Panc1 (cell line): Measurements from ENCODE around the gene ATP6V1C2. TPM values are rescaled to one million over a fixed set of nuclear protein-coding genes. Genes with fewer than 3 reads are reported as not detected.

Experiments
- ATAC-seq: fragments of 200-7000 bp; cut with Tn5 transposase; 2 replicates; pipeline ENCODE4 v1.9.1; 2020; ENCODE audit warnings: mild to moderate bottlenecking, moderate library complexity
- BruUV-seq: library from RNA; stranded (reverse); fragments of 400-500 nt; replicated peaks from 2 replicates; lab custom pipeline; 2021; lab: Mats Ljungman, UMichigan
- CTCF ChIA-PET: fragments of 300-600 bp; sonication (Branson Sonifier 250); formaldehyde crosslinking; loops from one replicate; lab custom pipeline; 2022; ENCODE audit warnings: antibody characterized with exemption; lab: Charles Lee
- POLR2A ChIA-PET: fragments of 300-600 bp; sonication (Branson Sonifier 250); formaldehyde crosslinking; loops from one replicate; lab custom pipeline; 2022; ENCODE audit warnings: antibody characterized with exemption; lab: Charles Lee
- DNase-seq: peaks from one replicate; pipeline ENCODE4 v3.0.0-alpha.2; 2010; ENCODE audit warnings: low read depth, low spot score
- H3K27ac ChIP-seq: 2 replicates; pipeline ENCODE4 v1.5.1; 2011; ENCODE audit warnings: mild to moderate bottlenecking, low read length, inconsistent platforms
- H3K27me3 ChIP-seq: fragments of 200-500 bp; sonication (Bioruptor generic); 2 replicates; pipeline ENCODE4 v1.6.0; 2014; ENCODE audit warnings: low read length, inconsistent platforms; ENCODE audit not compliant: control insufficient read depth, insufficient read depth
- H3K36me3 ChIP-seq: fragments of 200-500 bp; sonication (Bioruptor generic); 2 replicates; pipeline ENCODE4 v1.5.1; 2014; ENCODE audit warnings: inconsistent platforms, mild to moderate bottlenecking, low read length, moderate library complexity; ENCODE audit not compliant: control insufficient read depth, insufficient read depth
- H3K4me1 ChIP-seq: 2 replicates; pipeline ENCODE4 v1.5.1; 2011; ENCODE audit warnings: inconsistent platforms, mild to moderate bottlenecking, low read length, moderate library complexity; ENCODE audit not compliant: control insufficient read depth, insufficient read depth
- H3K4me3 ChIP-seq, 2 experiments: 2 replicates each; pipeline ENCODE4 v1.5.1; 2011 to 2012; ENCODE audit warnings: low read depth in 2 of 2, low read length in 2 of 2, mild to moderate bottlenecking in 2 of 2, inconsistent platforms in 1 of 2, moderate library complexity in 1 of 2
- H3K9me3 ChIP-seq: fragments of 200-500 bp; sonication (Bioruptor generic); 2 replicates; pipeline ENCODE4 v1.5.1; 2014; ENCODE audit warnings: low read depth, mild to moderate bottlenecking, inconsistent platforms, low read length, moderate library complexity; ENCODE audit not compliant: control insufficient read depth, insufficient read depth
- POLR2AphosphoS5 ChIP-seq: IDR thresholded peaks from 2 replicates; pipeline ENCODE4 v1.6.1; 2012; ENCODE audit warnings: mild to moderate bottlenecking, low read depth, low read length, moderate library complexity
- SIN3A ChIP-seq: IDR thresholded peaks from 2 replicates; pipeline ENCODE4 v1.6.1; 2012; ENCODE audit warnings: low read depth, mild to moderate bottlenecking, low read length, moderate library complexity, borderline replicate concordance; ENCODE audit not compliant: insufficient read depth
- TCF7L2 ChIP-seq: IDR thresholded peaks from 2 replicates; pipeline ENCODE4 v1.6.1; 2011; ENCODE audit warnings: mild to moderate bottlenecking, low read depth, low read length, inconsistent platforms
- in situ Hi-C: cut with HindIII; loops from 2 replicates; pipeline ENCODE4 v1.10.0; 2016; ENCODE audit warnings: low sequenced_read_pairs, low pct_unique_long_range_greater_than_20kb
- intact Hi-C: fragments of 100-400 bp; cut with micrococcal nuclease; formaldehyde crosslinking; loops from one replicate; pipeline ENCODE4 v1.10.0; 2022; ENCODE audit not compliant: unreplicated experiment
- total RNA-seq: library from RNA; stranded (reverse); gene quantifications from one replicate; pipeline ENCODE4 v1.2.1, GENCODE V29; 2021; ENCODE audit not compliant: unreplicated experiment
- TF ChIP-seq, protein P1 (sequence below): fragments of 450-650 bp; IDR thresholded peaks from 2 replicates; pipeline ENCODE4 v1.5.1; 2017; ENCODE audit warnings: mild to moderate bottlenecking
- TF ChIP-seq, protein P2 (sequence below), 2 experiments: IDR thresholded peaks; 2 replicates each; pipeline ENCODE4 v1.6.1; 2011 to 2012; ENCODE audit warnings: low read depth in 2 of 2, control low read depth in 1 of 2, low read length in 1 of 2, mild to moderate bottlenecking in 1 of 2, moderate library complexity in 1 of 2; ENCODE audit not compliant: insufficient read depth in 1 of 2

Gene ATP6V1C2
- total RNA-seq, 1 experiment from 2014 or later = 0.54 TPM

GRCh38 chr2:10833021-10833420 is 111.6 kb downstream of the ATP6V1C2 start:
- Histone ChIP-seq H3K27ac (no peak overlapping the region), H3K4me1 (no peaks in the 10 kb centered on the region; the same call in 1 of the 2 replicates), H3K9me3 (no peaks in the 10 kb centered on the region), H3K36me3 (no peaks in the 10 kb centered on the region), H3K27me3 (no peaks in the 10 kb centered on the region), H3K4me3 (no peak overlapping the region)
- BruUV-seq = no TSS peak
- ATAC-seq (no peak), DNase-seq (no peak)
- ChIA-PET CTCF (interaction anchor here (0.6 to 1.7 kb wide), 15 partner anchors 10 to 299 kb away, joined by 3 to 17 read pairs (median 4); no protein-coding TSS in a partner anchor), POLR2A (no interaction called here)
- intact Hi-C loops = loop anchor here (5.0 kb wide), 1 partner anchor 69 kb away; no protein-coding TSS in a partner anchor
- in situ Hi-C loops = no loop called here
- TF ChIP-seq POLR2AphosphoS5 = no peak
- no peak for TF ChIP-seq TCF7L2
- no peak for TF ChIP-seq SIN3A
- TF ChIP-seq, protein P1, sequence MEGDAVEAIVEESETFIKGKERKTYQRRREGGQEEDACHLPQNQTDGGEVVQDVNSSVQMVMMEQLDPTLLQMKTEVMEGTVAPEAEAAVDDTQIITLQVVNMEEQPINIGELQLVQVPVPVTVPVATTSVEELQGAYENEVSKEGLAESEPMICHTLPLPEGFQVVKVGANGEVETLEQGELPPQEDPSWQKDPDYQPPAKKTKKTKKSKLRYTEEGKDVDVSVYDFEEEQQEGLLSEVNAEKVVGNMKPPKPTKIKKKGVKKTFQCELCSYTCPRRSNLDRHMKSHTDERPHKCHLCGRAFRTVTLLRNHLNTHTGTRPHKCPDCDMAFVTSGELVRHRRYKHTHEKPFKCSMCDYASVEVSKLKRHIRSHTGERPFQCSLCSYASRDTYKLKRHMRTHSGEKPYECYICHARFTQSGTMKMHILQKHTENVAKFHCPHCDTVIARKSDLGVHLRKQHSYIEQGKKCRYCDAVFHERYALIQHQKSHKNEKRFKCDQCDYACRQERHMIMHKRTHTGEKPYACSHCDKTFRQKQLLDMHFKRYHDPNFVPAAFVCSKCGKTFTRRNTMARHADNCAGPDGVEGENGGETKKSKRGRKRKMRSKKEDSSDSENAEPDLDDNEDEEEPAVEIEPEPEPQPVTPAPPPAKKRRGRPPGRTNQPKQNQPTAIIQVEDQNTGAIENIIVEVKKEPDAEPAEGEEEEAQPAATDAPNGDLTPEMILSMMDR = no peak
- TF ChIP-seq, protein P2, sequence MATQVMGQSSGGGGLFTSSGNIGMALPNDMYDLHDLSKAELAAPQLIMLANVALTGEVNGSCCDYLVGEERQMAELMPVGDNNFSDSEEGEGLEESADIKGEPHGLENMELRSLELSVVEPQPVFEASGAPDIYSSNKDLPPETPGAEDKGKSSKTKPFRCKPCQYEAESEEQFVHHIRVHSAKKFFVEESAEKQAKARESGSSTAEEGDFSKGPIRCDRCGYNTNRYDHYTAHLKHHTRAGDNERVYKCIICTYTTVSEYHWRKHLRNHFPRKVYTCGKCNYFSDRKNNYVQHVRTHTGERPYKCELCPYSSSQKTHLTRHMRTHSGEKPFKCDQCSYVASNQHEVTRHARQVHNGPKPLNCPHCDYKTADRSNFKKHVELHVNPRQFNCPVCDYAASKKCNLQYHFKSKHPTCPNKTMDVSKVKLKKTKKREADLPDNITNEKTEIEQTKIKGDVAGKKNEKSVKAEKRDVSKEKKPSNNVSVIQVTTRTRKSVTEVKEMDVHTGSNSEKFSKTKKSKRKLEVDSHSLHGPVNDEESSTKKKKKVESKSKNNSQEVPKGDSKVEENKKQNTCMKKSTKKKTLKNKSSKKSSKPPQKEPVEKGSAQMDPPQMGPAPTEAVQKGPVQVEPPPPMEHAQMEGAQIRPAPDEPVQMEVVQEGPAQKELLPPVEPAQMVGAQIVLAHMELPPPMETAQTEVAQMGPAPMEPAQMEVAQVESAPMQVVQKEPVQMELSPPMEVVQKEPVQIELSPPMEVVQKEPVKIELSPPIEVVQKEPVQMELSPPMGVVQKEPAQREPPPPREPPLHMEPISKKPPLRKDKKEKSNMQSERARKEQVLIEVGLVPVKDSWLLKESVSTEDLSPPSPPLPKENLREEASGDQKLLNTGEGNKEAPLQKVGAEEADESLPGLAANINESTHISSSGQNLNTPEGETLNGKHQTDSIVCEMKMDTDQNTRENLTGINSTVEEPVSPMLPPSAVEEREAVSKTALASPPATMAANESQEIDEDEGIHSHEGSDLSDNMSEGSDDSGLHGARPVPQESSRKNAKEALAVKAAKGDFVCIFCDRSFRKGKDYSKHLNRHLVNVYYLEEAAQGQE (IDR thresholded peaks at IDR 0.05; ENCODE audit: insufficient read depth in 1 of 2, low read depth in 2 of 2, low read length in 1 of 2) = no peak

DNA sequence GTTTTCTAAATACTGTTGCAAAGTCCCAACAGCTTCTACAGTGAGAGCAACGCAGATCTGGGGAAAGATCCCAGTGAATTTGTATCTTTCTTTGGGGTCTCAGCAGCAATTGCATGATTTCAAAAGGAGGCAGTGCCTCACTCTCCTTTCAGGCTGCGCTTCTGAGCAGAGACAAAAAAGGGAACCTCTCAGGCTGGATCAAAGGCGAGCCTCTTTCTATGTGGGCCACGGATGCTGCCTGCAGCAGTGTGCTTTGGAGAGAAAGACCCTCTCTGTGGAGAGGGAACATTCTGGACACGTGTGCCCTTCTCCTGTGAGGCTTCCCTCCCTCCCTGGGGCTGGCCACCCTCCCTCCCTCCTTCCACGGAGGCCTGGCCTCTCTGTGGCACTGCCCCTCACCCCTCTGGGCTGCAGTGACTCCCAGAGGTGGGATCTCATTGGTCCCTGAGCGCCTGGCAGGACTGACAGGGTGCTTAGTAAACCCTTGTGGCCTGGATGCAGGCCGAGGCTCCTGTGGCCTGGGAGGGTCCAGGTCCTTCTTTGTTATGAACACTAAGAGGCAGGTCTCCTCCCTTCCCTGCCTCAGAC is 112.7 kb downstream of the ATP6V1C2 start:
- ChIA-PET POLR2A (no interaction called here), CTCF (interaction anchor here (0.6 to 1.7 kb wide), 2 partner anchors 295 to 574 kb away, joined by 5 to 9 read pairs; no protein-coding TSS in a partner anchor)
- Histone ChIP-seq H3K36me3 (no peaks in the 10 kb centered on the region), H3K27ac (no peak overlapping the region), H3K9me3 (no peaks in the 10 kb centered on the region), H3K4me1 (no peaks in the 10 kb centered on the region; the same call in 1 of the 2 replicates), H3K27me3 (no peaks in the 10 kb centered on the region), H3K4me3 (no peak overlapping the region)
- in situ Hi-C loops = no loop called here
- no TSS peak for BruUV-seq
- DNase-seq = no peak
- TF ChIP-seq, protein P1 = no peak
- TF ChIP-seq, protein P2 (IDR thresholded peaks at IDR 0.05; ENCODE audit: insufficient read depth in 1 of 2, low read depth in 2 of 2, low read length in 1 of 2) = no peak
- TF ChIP-seq POLR2AphosphoS5 = no peak
- intact Hi-C loops = loop anchor here (5.0 kb wide), 1 partner anchor 68 kb away; no protein-coding TSS in a partner anchor
- ATAC-seq = no peak
